GM18526 (cell line): ENCODE data around the gene P2RX2.

Source experiments
- POLR2A ChIP-seq: IDR thresholded peaks from 3 replicates; pipeline ENCODE4 v1.6.1; 2011; ENCODE audit not compliant: insufficient read length; ENCODE audit errors: extremely low read depth

P2RX2 gene

GRCh38 chr12:132619386-132620112, 973 bp downstream of the P2RX2 start:
- no peak for TF ChIP-seq POLR2A

- TF ChIP-seq POLR2A, result no peak
These were observed 1.7 kb downstream of the P2RX2 start for GRCh38 chr12:132620113-132620898.

GRCh38 chr12:132620899-132621656, 2.5 kb downstream of the P2RX2 start:
- TF ChIP-seq POLR2A, result no peak

GRCh38 chr12:132621657-132622435, 3.3 kb downstream of the P2RX2 start:
- no peak for TF ChIP-seq POLR2A

GRCh38 chr12:132622437-132623071, 4.0 kb downstream of the P2RX2 start:
- TF ChIP-seq POLR2A, result no peak

GRCh38 chr12:132623072-132623869, 4.7 kb downstream of the P2RX2 start:
- TF ChIP-seq POLR2A, result no peak

GRCh38 chr12:132624186-132624855, 5.7 kb downstream of the P2RX2 start:
- no peak for TF ChIP-seq POLR2A

- TF ChIP-seq POLR2A, result no peak
These were observed 6.5 kb downstream of the P2RX2 start for GRCh38 chr12:132624910-132625630.

GRCh38 chr12:132625731-132626430, 7.3 kb downstream of the P2RX2 start:
- TF ChIP-seq POLR2A, result no peak

- no peak for TF ChIP-seq POLR2A
These were observed 10.8 kb downstream of the P2RX2 start for GRCh38 chr12:132629330-132629729.

- TF ChIP-seq POLR2A, result no peak
These were observed 12.1 kb downstream of the P2RX2 start for GRCh38 chr12:132630672-132631071.

GRCh38 chr12:132631666-132632065, 13.1 kb downstream of the P2RX2 start:
- no peak for TF ChIP-seq POLR2A
